HG03064 (cell line): ENCODE results near the gene MPZL3.

Experiments
- ATAC-seq: cut with Tn5 transposase; IDR thresholded peaks from one replicate; pipeline ENCODE4 v1.9.1; 2021; ENCODE audit warnings: low read depth; ENCODE audit not compliant: unreplicated experiment

The MPZL3 gene

GRCh38 chr11:118233850-118234249, 18.3 kb downstream of the MPZL3 start:
- ATAC-seq = no peak

- no peak for ATAC-seq
Measured at GRCh38 chr11:118233377-118233776, 18.8 kb downstream of the MPZL3 start.

GRCh38 chr11:118232659-118233058, 19.5 kb downstream of the MPZL3 start:
- no peak for ATAC-seq

GRCh38 chr11:118231461-118231860, 20.7 kb downstream of the MPZL3 start:
- ATAC-seq = no peak

- no peak for ATAC-seq
Measured at GRCh38 chr11:118230088-118230487, 22.1 kb downstream of the MPZL3 start.

- no peak for ATAC-seq
Measured at GRCh38 chr11:118229274-118229847, 22.8 kb downstream of the MPZL3 start.

- peak; percentile 46 for ATAC-seq
Measured at GRCh38 chr11:118227865-118228785, 24.0 kb downstream of the MPZL3 start.

- ATAC-seq = no peak
Measured at GRCh38 chr11:118226781-118227180, 25.4 kb downstream of the MPZL3 start.

- no peak for ATAC-seq
Measured at GRCh38 chr11:118226296-118226695, 25.9 kb downstream of the MPZL3 start.

- ATAC-seq = no peak
Measured at GRCh38 chr11:118224511-118225188, 27.5 kb downstream of the MPZL3 start, which contains the start of gene JAML. JAML (minus strand) TSS chr11:118225011; CDS start chr11:118214866, 10,145 bp downstream.

GRCh38 chr11:118223992-118224391, 28.2 kb downstream of the MPZL3 start:
- ATAC-seq = no peak

- no peak for ATAC-seq
Measured at GRCh38 chr11:118223570-118223969, 28.6 kb downstream of the MPZL3 start.

- ATAC-seq = no peak
Measured at GRCh38 chr11:118222437-118222836, 29.7 kb downstream of the MPZL3 start.

- ATAC-seq = no peak
Measured at GRCh38 chr11:118221419-118221818, 30.7 kb downstream of the MPZL3 start.

GRCh38 chr11:118219732-118220131, 32.4 kb downstream of the MPZL3 start:
- no peak for ATAC-seq

GRCh38 chr11:118219244-118219643, 32.9 kb downstream of the MPZL3 start:
- no peak for ATAC-seq

GRCh38 chr11:118217575-118217974, 34.6 kb downstream of the MPZL3 start:
- ATAC-seq = no peak

- ATAC-seq = peak; percentile 52
Measured at GRCh38 chr11:118216621-118217481, 35.3 kb downstream of the MPZL3 start.

- ATAC-seq = no peak
Measured at GRCh38 chr11:118215765-118216164, 36.4 kb downstream of the MPZL3 start.

GRCh38 chr11:118215262-118215661, 36.9 kb downstream of the MPZL3 start:
- no peak for ATAC-seq
